GM19468 (cell line): ENCODE measurements around the gene UBAC1.

Source experiments
- ATAC-seq: cut with Tn5 transposase; IDR thresholded peaks from one replicate; pipeline ENCODE4 v1.9.1; 2021; ENCODE audit warnings: mild to moderate bottlenecking, moderate library complexity, moderate number of reproducible peaks; ENCODE audit not compliant: unreplicated experiment; ENCODE audit errors: extremely low read depth

Gene UBAC1, protein sequence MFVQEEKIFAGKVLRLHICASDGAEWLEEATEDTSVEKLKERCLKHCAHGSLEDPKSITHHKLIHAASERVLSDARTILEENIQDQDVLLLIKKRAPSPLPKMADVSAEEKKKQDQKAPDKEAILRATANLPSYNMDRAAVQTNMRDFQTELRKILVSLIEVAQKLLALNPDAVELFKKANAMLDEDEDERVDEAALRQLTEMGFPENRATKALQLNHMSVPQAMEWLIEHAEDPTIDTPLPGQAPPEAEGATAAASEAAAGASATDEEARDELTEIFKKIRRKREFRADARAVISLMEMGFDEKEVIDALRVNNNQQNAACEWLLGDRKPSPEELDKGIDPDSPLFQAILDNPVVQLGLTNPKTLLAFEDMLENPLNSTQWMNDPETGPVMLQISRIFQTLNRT

DNA sequence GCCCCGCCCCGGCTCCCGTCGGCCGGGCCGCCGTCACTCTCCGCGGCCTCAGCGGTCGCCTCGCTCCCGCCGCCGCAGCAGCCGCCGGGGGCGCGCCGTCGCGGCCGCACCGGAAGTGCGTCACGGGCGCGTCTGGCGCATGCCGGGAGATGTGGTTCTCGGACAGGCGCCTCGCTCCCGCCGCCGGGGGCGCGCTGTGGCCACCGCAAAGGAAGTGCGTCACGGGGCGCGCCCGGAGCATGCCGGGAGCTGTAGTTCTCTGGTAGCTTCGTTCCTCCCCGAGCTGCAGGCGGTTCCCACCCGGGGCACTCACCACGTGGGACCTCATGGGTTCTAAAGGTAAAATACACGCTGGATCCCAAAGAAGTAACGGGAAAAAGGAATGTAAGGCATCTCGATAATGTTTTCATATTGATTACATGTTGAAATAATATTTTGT, at the start of gene UBAC1:
Gene UBAC1, minus strand, starts transcription at position 97 of the 439 bp plus-strand sequence. CDS start 211 bp downstream, outside the sequence.
- ATAC-seq = peak; percentile 78

DNA sequence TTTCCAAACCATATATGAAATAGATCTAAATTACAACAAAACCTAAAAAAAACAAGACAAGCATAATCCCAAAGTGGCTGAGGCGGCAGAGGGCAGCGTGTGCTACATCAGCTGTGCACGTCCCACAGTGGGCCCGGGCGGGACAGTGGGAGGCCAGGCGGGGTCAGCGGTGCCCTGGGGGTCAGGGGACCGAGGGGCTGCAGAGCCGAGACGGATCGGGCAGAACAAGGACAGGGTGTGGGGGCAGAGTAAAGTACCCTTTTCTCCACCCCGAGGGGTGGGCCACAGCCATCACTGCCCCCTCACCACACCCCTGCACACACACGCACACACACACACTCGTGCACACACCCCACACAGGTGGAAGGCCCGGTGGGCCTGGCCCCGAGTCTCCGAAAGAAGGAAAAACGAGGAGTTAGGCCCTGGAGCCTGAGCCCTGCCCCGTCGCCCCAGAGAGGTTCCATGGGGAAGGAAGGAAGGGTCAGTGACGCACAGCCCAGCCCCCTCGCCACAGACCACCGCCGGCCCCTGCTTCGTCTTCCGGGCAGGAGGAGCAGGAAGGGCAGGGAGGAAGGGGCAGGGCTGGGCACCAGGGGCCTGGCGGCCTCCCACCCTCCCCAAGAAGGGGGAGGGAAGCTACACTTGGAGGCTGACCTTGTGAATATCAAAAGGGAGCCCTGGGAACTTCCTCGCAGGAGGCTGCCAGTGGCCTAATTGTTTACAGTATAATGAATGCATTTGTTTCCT, 49.6 kb upstream of the UBAC1 start:
- ATAC-seq = no peak

DNA sequence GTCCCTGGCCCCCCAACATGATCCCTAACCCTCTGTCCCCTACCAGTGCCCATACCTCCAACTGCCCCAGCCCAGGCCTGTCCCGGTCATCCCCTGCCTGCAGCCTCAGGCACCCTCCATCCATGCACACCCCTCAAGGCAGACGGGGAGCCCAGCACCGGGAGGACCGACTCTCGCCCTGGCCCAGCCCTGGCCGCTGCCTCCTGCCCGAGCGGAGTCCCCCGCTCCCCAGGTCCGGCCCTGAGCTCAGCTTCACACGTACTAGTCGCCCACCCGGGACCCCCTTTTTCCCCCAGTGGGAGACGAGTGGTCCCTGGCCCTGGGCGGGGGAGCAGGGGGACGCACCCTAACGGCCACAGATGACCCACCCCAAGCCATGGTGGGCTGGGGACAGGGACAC, 49.0 kb upstream of the UBAC1 start:
- no peak for ATAC-seq

DNA sequence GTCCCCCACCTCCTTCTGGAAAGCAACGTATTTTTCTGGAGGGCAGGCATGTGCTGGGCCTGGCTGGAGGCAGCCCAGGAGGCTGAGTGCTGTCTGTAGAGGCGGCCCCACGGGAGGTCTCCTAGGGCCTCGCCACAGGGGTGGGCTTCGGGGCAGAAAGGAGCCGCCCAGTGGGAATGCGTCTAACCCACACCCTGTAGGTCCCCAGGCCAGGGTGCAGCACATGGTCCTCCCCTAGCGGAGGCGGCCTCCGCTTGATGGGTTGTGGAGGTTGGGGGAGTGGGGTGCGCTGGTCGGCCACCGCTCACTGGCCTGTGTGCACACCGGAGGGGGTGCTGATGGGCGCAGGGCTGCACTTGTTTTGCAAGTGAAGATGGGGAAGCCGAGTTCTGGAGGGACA, 48.3 kb upstream of the UBAC1 start:
- ATAC-seq = no peak

DNA sequence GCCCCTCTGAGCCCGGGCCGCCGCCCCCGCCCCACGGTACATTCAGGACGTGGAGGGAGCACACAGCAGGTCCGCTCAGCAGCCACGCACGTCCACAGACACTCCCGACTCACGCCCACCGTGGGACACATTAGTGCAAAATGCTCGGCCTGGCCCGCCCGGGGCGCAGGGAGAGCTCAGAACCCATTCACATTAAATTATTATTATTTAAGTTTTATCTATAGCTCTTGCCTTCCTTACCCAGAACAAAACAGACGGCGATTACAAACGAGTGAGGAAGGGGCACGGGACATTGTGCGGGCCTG, 47.5 kb upstream of the UBAC1 start:
- no peak for ATAC-seq

DNA sequence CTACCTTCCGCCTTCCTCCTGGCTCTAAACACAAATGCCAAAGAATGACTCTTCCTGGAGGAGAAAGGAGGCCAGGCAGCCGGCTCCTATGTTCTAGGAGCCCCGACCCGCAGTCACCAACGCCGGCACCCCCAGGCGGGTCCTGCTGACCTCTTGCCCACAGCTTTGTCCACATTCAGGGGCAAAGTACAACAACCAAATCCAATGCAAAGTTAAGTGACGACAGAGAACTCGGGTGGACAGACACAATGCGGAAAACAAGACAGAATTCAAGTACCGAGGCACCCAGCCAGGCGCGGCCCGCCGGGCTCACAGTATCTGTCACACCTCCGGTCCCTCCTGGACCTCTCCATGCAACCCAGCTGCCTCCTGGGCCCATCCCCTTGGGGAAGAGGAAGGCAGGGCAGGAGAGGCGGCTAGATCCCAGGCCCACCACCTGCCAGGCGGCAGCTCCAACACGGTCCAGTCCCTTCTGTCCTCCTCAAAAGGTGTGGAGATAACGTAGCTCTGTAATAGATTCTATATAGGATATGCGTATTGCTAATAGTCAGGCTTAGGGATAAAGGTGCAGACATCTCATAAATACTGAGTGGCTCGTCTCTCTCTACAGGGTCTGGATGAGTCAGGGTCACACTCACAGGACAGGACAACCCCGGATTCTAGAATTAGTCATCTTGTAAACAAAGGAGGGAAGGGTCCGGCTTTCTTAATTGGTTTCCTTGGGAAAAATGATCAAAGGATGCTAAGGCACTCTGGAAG, 46.9 kb upstream of the UBAC1 start:
- ATAC-seq = no peak

DNA sequence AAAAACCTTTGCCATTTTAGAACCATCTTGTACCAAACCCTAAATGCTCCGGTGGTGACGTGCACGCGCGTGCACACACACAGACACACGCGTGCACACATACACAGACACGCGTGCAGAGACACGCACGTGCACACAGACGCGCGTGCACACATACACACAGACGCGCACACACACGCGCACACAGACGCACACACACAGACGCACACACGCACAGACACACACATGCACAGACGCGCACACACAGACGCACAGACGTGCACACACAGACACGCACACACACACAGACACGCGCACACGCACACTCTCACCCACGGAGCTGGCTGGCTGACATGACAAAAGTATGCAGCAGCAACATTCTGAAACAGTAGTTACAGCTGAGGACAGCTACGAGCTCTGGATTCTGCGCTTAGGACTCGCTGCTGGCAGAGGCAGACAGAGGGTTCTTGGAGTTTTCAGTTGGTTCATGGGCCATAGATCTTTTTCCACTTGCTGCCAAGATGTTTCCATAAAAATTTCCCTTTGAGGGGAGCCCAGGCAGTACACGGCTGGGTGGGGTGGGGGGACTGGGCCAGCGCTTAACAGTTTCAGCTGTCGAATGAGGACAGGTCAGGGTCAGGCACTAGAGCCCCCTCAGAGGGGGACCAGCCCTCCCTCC, 46.2 kb upstream of the UBAC1 start:
- no peak for ATAC-seq

DNA sequence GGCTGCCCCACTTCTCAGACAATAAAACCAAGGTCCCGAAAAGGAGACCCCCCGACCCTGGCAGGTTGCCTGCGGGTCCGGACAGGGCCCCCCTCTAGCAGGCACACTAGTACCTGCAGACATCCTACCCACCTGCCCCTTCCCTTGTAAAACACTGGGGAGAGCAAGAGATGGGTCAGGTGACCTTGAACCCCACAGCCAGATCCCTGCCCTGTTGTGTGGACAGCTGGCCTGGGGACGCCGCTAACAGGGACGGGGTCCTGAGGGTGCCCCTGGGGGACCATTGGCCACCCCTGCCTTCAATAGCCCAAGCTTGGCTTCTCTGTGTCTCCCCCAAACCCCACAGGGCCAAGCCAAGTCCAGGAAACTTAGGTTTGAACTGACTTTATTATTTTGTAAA, 45.0 kb upstream of the UBAC1 start:
- no peak for ATAC-seq

DNA sequence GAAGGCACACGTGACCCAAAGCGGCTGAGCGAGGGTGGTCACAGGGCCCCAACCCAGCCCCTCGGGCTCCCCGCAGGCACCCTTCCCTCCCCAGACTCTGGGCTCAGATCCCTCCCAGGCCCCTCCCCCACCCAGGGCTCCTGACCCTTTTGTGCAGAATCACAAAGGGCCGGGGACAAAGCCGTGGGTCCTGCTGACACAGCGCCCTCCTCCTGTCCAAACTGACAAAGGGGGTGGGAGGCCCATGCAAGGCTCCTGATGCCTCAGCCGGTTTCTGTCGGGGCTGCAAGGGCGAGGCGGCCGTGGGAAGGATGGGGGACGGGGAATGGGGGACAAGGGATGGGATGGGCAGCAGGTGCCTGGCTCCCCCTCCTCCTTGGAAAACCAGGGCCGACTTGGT, 43.5 kb upstream of the UBAC1 start:
- no peak for ATAC-seq

DNA sequence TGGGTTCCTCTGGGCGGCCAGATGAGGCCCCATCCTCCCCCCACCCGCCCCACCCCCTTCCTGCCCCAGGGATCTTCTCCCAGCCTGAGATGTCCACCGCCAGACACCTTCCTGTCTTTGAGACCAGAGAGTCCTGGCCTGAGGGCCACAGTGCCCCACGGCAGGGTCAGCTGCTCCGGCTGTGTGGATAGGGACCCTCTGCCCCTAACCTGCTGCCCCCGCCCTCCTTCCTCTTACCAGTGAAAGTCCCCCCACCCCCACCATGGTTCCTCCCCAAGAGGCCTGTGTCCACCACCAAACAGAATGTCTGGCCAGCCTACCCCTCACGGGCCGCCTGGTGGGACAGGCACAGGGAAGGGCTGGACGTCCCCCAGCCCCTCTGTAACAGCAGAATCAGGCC, 43.0 kb upstream of the UBAC1 start:
- ATAC-seq = no peak

DNA sequence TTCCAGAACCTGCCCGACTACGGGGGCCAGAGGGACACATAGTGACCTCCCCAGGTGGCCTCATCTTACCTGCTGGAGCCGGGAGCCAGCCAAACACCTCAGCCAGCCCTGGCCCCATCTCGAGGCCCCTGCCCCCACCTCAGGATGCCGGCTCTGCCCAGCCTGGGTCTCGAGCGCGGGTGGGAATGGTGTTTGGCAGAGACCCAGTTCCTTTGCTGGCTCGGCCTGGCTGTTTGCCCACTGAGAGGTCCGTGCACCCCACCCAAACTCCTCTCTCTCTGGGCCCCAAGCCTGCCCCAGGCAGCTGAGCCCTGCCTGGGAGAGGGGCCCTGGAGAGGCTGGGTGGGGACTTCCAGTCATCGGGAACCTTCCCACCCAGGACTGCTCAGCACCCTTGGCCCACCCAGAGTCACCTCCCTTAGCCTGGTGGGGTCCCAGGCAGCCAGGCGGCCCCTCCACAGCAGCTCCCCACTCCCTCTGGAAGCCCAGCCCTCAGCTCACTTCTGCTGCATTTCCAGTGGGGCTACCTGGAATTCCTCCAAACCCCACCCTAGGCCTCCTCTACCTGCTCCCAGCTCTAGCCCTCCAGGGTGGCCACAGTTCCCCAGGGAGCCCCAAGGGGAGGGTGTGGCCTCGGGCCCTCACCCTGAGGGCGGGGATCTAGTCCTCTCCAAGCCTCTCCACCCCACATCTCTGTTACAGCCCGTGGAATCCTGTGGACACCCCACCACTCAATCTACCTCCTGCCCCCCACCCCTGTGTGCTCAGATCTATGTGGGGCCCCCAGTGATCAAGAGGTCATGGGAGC, 42.4 kb upstream of the UBAC1 start:
- ATAC-seq = no peak

DNA sequence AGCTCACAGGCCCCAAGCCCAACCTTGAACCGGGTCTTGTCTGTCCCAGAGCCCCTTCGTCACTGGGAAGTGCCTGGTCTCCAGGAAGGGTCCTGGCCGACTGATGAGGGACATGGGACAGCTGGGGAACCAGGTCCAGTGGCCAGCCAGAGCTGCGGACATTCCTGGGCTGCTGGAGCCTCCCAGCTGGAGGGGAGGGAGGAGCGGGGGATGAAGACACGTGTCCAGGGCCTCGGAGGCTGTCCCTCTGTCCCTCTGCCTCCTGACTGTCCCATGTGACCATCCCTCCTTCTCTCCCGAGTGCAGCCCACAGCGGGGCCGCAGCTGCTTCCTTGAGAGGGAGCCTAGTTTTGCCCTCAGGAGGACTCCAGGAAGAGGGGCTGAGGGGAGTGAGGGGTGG, 41.7 kb upstream of the UBAC1 start:
- ATAC-seq = no peak

DNA sequence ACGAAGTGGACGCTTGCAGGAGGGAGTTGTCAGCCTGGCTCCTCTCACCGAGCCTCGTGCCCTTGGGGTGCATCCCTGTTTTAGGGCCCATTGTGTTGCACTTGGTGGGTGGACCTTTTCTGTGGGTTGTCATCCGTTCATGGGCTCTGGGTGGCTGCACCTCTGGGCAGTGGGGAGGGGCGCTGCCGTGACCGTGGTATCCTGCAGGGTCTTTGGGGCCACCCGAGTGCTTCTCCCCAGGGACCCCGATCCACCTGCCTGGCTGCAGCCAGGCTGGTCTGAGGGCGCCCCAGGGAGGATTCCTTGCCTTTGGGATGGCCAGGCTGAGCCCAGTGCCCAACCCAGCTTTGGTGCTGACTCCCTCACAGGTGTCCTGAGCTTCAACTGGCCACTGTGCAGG, 41.0 kb upstream of the UBAC1 start:
- ATAC-seq = no peak

DNA sequence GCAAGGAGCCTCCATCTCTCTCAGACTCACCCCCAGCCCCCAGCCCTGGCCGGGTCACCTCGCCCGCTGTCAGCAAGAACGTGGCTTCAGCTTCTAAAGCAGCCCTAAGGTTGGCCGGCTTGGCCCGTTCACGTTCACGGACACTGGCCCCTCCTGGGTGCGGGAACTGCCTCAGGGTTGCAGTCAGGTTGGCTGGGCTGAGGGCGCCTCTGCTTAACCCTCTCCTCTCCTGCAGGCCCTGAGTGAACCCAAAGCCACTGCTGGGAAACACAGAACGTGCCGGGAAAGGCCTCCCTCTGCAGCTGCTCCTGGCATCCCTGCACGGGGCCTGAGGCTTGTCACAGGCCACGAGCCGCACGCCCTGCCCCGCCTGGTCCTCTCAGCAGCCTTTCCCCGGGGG, 40.1 kb upstream of the UBAC1 start:
- no peak for ATAC-seq

DNA sequence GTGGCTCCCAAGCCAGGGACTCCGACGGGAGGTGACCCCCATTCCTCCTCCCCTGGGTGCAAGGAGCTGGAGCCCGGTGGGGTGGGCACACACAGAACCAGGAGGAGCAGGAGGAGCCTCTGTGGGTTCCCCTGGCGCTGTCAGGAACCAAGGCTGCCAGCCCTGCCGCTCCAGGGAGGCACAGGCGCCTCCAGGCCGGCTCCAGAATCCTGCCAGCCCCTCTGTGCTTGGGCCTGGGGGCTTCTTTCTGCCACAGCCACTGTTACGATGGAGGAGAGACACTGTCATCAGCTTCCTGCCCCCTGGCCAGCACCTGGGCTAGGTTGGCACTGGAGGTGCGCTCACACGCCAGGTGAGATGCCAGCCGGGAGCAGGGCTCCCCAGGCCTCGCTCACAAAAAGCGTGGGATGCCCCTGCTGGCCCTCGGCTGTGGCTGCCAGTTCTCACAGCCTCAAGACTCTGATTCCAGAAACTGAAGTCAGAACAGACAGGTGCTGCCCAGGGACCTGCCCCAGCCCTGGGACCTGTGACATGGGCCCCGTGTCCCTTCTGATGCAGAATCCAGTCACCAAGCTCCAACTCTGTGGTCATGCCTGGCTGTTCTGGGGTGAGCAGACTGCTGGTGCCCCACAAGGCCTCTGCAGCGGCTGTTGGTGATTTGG, 37.4 kb upstream of the UBAC1 start:
- no peak for ATAC-seq

DNA sequence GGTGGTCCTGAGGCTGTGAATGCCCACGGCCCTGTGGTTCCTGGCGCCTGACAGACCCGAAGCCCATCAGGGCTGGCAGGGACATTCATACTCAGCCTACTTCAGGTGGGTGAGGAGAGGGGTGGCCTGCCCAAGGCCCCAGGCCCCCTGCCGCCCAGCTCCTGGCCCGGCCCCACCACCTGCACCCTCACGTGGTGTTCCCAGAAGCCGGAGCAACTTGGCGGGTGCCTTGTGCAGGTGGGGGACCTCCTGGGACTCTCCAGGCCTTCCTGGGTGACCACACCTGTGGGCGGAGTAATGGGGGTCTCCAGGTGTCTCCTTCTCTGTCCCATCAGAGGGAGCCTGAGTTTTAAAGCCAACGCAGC, 36.8 kb upstream of the UBAC1 start:
- ATAC-seq = no peak

DNA sequence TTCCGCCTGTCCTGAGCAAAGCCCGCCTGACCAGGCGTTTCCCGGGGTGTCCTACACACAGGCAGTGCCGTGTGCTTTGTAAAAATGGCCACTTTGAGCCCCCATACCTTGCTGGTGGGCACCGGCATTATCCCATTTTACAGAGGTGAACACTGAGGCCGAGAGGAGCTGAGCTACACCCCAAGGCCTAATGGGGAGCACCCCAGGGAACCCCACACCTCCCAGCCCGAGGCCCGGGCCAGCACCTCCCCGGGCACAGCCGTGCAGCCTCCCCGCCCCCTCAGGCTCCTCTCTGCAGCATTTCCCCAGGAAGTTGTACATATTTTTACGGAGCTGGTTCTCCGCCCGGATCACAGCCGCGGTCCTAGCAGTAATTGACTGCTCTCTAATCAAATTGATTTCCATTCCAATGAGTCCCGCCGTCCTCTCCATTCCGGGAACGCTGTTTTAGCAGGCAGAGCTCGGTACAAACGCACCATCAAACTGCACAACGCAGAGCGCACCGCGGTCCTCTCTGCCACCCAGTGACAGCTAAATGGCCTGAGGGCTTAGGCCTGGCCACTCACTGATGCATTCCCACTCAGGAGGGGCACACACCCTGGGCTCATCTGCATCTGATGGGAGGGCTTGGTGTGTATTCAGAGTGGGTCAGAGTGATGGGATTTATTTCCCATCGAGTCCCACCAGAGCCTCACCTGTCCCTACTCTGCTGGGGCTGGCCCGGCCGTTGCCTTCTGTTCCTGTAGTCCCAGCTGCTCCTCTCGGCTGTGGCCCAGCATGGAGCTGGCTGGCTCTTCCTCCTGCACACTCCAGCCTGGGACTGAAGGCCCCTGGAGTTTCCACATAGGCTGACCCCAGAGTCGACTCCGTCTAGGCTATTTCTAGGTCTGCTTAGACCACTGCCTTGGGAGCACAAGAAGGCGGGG, 36.2 kb upstream of the UBAC1 start:
- ATAC-seq = no peak

DNA sequence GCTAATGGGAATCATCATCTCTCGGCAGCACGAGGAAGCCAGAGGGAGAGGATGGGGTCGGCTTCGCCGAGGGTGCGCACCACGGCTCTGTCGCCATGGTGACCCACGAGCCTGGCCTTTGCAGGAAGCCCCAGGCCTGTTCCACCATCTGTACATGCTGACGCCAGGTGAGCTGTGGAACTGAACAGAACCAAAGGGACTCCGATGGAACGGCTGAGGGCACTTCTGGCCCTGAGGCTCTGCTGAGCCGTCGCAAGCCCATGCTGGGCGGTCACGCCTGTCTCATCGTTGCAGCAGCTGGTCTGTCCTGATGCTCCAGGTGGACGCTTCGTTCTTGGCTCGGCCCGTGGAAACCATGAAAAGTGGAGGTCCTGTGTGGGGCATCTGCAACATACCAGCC, 34.6 kb upstream of the UBAC1 start:
- no peak for ATAC-seq
